Naive thymus-derived CD8-positive, alpha-beta T cell (primary cell): ENCODE data around the gene PMS2. TPM values are rescaled to one million over a fixed set of nuclear protein-coding genes. Genes with fewer than 3 reads are reported as not detected.

Source experiments
- ATAC-seq, 2 donors: fragments of 150-1000 bp; cut with Tn5 transposase in 1 of 2; sonication (Bioruptor Pico), chemical (Tn5 transposase) in 1 of 2; 1 replicate in 1 of 2; 2 replicates in 1 of 2; pipeline ENCODE4 v1.10.0; 2021; ENCODE audit warnings: mild to moderate bottlenecking in 2 of 2, moderate library complexity in 2 of 2
- POLR2A ChIA-PET: fragments of 350-600 bp; sonication (Branson Sonifier 250); formaldehyde crosslinking; loops from one replicate; lab custom pipeline; 2021; ENCODE audit warnings: antibody characterized with exemption; lab: Charles Lee
- DNase-seq, 10 donors: peaks; one replicate each; pipeline versions ENCODE4 v3.0.0 to v3.0.0-alpha.2; 2020 to 2022
- H3K27ac Mint-ChIP-seq, 10 donors: one replicate each; pipeline ENCODE4 v1.8.0; 2020 to 2022; ENCODE audit warnings: mild to moderate bottlenecking in 10 of 10, mixed read lengths in 10 of 10, moderate library complexity in 4 of 10, inconsistent platforms in 1 of 10
- H3K27me3 Mint-ChIP-seq, 5 donors: one replicate each; pipeline ENCODE4 v1.8.0; 2021 to 2022; ENCODE audit warnings: mixed read lengths in 5 of 5
- H3K36me3 Mint-ChIP-seq, 3 donors: one replicate each; pipeline ENCODE4 v1.8.0; 2020 to 2022; ENCODE audit warnings: mixed read lengths in 3 of 3, mild to moderate bottlenecking in 2 of 3, inconsistent platforms in 1 of 3
- H3K4me1 Mint-ChIP-seq, 4 donors: one replicate each; pipeline ENCODE4 v1.8.0; 2021 to 2022; ENCODE audit warnings: mixed read lengths in 4 of 4
- H3K4me3 Mint-ChIP-seq, 10 donors: one replicate each; pipeline ENCODE4 v1.8.0; 2020 to 2022; ENCODE audit warnings: mild to moderate bottlenecking in 10 of 10, mixed read lengths in 10 of 10, moderate library complexity in 6 of 10, inconsistent platforms in 1 of 10
- H3K9me3 Mint-ChIP-seq, 9 donors: one replicate each; pipeline ENCODE4 v1.8.0; 2020 to 2022; ENCODE audit warnings: mixed read lengths in 9 of 9, mild to moderate bottlenecking in 3 of 9, inconsistent platforms in 1 of 9, moderate library complexity in 1 of 9
- polyA plus RNA-seq, 3 donors: library from polyadenylated mRNA; unstranded; fragments of 300-500 nt; fragmentation: Illumina TruSeq; gene quantifications; one replicate each; pipeline ENCODE4 v1.2.3, GENCODE V29; 2021
- total RNA-seq, 8 experiments: library from RNA in 2 of 8; stranded (reverse) in 2 of 8; gene quantifications; one replicate each; pipeline ENCODE4 v1.2.3 and lab custom pipeline; 2021 to 2026

PMS2 gene
- total and polyA plus RNA-seq, 5 experiments from 2014 or later, result 9.8 to 22.8 (median 14.2) TPM

DNA sequence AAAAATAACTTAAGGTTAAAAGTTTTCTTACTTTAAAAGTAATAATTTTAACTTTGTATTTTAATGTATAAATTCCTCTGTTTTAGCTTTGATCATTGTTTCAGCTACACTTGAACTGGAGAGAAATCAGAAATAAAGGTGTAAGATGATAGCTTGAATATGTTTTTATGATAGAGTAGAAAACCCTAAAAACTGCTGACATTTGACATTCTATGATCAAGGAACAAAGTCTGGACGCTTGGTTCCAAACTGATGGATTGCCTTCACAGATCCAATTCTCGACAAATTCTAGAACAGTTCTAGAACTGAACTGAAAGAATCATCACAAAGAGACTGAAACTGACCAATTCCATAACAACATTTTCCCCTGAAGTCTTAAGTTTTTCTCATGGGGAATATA lies 22.1 kb upstream of the PMS2 start, which contains the start of gene ANKRD61:
TSS of gene ANKRD61 (plus strand) at position 389 of the 400 bp plus-strand sequence. CDS start at position 389, 0 bp downstream.
- no peaks in the 10 kb centered on the region for H3K27me3 Mint-ChIP-seq
- peaks cover 0 to 86% (median 12%) of the 10 kb centered on the region in 3 donors for H3K36me3 Mint-ChIP-seq
- DNase-seq (no peak), ATAC-seq (no peak)
- POLR2A ChIA-PET, result interaction anchor here (0.6 kb wide), 1 partner anchor 398 kb away, joined by 3 read pairs; no protein-coding TSS in a partner anchor
- H3K4me1 Mint-ChIP-seq, result peaks cover 10 to 32% (median 27%) of the 10 kb centered on the region in 4 donors
- H3K27ac Mint-ChIP-seq, result peak within 1 kb of the TSS in 8 of 10 donors; percentile 43 to 76 (median 57)
- H3K4me3 Mint-ChIP-seq, result peak within 1 kb of the TSS in 2 of 10 donors; percentile 5 to 6
- H3K9me3 Mint-ChIP-seq, result no peaks in the 10 kb centered on the region

DNA sequence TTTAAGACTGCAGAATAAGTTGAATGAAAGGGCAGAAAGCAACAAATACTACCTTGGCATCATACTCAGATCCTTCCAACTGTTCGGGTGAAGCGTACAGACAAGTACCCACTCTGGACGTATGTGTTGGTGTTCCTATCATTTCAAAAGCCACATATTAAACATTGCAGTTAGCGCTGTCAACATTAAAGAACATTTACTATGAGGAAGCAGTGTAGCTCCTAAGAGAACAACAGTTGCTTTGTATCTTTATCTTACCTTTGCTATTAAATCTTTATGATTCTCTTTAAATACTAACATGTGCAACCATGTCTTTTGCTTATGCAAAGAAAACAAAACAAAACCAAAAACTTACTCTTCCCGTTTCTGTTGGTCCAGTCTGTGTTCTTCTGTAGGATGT lies 19.7 kb upstream of the PMS2 start:
- POLR2A ChIA-PET, result no interaction called here
- DNase-seq (no peak), ATAC-seq (no peak)
- Mint-ChIP-seq H3K9me3 (no peaks in the 10 kb centered on the region), H3K4me3 (no peak overlapping the region), H3K4me1 (peaks cover 10 to 37% (median 32%) of the 10 kb centered on the region in 4 donors), H3K36me3 (peaks cover 7 to 72% (median 19%) of the 10 kb centered on the region in 3 donors), H3K27me3 (no peaks in the 10 kb centered on the region), H3K27ac (peak overlapping the region in 6 of 10 donors; percentile 8 to 61 (median 30))

DNA sequence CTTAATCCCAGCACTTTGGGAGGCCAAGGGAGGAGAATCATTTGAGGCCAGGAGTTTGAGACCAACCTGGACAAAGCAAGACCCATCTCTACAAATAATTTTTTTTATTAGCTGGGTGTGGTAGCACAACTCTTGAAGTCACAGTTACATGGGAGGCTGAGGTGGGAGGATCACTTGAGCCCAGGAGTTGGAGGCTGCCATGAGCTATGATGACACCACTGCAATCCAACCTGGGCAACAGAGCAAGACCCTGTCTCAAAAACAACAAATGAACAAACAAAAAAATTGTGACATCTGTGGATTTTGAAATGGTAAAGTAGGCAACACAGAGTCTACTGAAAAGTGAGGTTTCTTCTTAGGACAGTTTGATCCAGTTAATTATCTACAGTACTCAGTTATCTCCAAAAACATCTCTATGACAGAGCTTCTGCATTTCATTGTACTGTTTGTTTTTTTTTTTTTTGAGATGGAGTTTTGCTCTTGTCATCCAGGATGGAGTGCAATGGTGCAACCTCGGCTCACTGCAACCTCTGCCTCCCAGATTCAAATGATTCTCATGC lies 19.0 kb upstream of the PMS2 start:
- Mint-ChIP-seq H3K4me1 (peaks cover 10 to 37% (median 32%) of the 10 kb centered on the region in 4 donors), H3K36me3 (peaks cover 7 to 74% (median 19%) of the 10 kb centered on the region in 3 donors), H3K27me3 (no peaks in the 10 kb centered on the region), H3K9me3 (no peaks in the 10 kb centered on the region), H3K4me3 (no peak overlapping the region), H3K27ac (peak overlapping the region in 7 of 10 donors; percentile 25 to 97 (median 84))
- ATAC-seq (no peak), DNase-seq (no peak)
- POLR2A ChIA-PET, result interaction anchor here (1.2 kb wide), 1 partner anchor 18 kb away, joined by 3 read pairs; no protein-coding TSS in a partner anchor

DNA sequence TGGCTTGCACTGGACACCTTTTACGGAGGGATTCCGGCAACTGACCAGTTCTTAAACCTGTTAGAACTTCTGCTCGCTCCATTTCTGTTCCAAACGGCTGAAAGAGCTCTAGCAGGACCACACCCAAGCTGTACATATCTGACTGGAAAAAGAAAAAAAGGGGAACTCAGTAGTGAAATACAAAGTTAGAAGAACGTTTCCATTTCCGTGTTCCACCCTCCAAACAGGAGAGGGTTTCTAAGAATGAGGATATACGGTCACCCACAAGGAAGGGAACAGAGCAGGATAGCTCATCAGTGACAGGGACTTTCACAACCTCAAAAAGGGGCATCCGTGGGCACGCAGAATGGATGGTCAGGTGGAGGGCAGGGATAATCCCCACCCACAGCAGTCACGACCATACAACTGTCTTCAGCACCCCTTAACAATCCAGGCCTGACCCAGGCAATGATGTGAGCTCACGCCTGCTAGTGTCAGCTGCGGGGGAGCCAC lies 18.0 kb upstream of the PMS2 start:
- no peak for ATAC-seq
- no peak for DNase-seq
- H3K36me3 Mint-ChIP-seq, result peaks cover 7 to 75% (median 20%) of the 10 kb centered on the region in 3 donors
- no peaks in the 10 kb centered on the region for H3K9me3 Mint-ChIP-seq
- POLR2A ChIA-PET, result interaction anchor here (0.9 to 1.2 kb wide), 2 partner anchors 17 to 18 kb away, joined by 3 to 6 read pairs; partner anchors contain the start of genes AIMP2 and PMS2
- H3K27ac Mint-ChIP-seq, result peak overlapping the region; percentile 82 to 97 (median 92)
- H3K4me3 Mint-ChIP-seq, result peak overlapping the region in 7 of 10 donors; percentile 77 to 92 (median 83)
- H3K4me1 Mint-ChIP-seq, result peaks cover 10 to 31% (median 30%) of the 10 kb centered on the region in 4 donors
- no peaks in the 10 kb centered on the region for H3K27me3 Mint-ChIP-seq

DNA sequence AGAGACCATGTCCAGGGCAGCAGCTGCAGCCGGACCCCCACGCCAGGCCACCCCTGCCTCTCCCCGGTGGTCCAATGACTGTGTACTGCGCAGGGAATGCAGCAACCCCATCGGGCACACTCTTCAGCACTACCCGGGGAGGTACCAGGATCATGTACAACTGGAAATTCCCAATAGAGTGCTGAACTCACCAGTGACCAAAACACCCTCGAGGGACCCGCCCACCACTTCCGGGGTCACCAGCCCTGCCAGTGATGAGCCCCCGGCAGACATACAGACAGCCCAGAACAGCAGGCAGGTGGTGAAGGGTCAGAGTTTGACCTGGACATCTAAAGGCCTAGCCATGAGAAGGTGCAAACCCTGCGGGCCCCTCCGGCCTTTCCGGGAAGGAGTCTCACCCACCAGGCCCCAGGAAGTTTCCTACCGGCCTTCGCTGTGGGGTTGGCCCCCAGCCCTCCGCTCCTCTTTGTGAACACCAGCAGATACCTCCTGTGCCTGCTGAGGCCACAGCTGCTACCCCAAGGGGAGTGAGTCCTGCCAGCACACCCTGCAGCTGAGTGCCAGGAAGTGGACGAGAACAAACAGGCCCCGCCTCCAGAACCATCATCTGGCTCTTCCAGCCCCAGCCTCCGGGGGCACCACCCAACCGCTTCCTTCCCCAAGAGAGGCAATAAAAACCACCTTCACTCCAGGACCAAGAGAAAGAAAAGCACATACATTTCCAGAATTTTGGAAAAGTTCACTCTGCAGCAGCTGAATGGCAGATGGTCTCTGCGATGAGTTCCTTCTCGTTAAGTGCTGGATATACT lies 17.4 kb upstream of the PMS2 start:
- Mint-ChIP-seq H3K4me3 (peak overlapping the region; percentile 77 to 92 (median 83)), H3K4me1 (peaks cover 9 to 26% (median 24%) of the 10 kb centered on the region in 4 donors), H3K36me3 (peaks cover 7 to 75% (median 20%) of the 10 kb centered on the region in 3 donors), H3K27ac (peak overlapping the region; percentile 82 to 97 (median 92)), H3K27me3 (no peaks in the 10 kb centered on the region), H3K9me3 (no peaks in the 10 kb centered on the region)
- POLR2A ChIA-PET, result interaction anchor here (0.9 to 1.3 kb wide), 2 partner anchors 18 to 79 kb away, joined by 3 to 6 read pairs; partner anchors contain the start of genes AIMP2 and PMS2
- ATAC-seq (peak; percentile 100), DNase-seq (peak; percentile 56 to 84 (median 68))

DNA sequence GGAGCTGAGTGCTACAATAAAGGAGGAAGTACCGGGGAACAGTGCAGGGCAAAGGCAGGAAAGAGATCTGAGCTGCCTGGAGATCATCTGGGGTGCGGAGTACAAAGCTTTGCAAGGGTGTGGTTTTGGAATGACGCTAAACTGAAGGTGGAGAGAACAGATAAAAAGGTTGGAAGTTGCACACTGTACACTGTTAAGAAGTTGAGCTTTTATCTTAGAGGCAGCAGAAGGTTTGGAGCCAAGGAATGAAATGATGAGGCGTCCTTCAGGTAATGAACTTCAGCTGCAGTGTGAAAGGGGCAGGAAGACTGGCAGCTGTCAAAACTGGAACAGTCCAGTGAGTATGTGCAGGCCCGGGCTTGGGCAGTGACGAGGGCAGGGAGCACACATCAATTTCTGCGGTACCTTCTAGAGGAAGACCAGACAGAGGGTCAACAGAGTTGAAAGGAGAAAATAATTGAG lies 15.2 kb upstream of the PMS2 start:
- POLR2A ChIA-PET, result interaction anchor here (1.7 kb wide), 1 partner anchor 15 kb away, joined by 9 read pairs; the partner anchor contains the start of genes AIMP2 and PMS2
- peaks cover 7 to 81% (median 21%) of the 10 kb centered on the region in 3 donors for H3K36me3 Mint-ChIP-seq
- H3K9me3 Mint-ChIP-seq, result no peaks in the 10 kb centered on the region
- DNase-seq (no peak), ATAC-seq (no peak)
- no peaks in the 10 kb centered on the region for H3K27me3 Mint-ChIP-seq
- H3K4me1 Mint-ChIP-seq, result peaks cover 9 to 25% (median 24%) of the 10 kb centered on the region in 4 donors
- peak overlapping the region in 3 of 10 donors; percentile 3 to 55 (median 12) for H3K4me3 Mint-ChIP-seq
- peak overlapping the region in 8 of 10 donors; percentile 3 to 92 (median 63) for H3K27ac Mint-ChIP-seq

DNA sequence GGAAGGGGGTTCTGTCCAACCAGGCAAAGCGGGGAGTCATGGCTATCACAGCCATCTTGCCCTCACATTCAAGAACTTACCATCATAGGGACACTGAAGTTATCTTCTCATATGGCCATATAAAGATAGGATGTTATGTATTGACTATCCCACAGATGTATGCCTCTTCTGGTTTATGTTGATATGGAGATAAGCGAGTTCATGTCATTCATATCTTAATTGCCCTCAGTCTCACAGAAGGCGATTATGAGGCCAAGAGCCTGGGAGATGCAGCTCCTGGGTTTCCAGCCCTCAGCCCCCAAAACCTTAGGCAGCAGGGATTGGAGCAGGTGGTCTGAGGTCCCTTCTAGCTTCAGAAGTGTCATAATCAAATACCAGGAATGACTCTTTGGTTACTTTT lies 13.9 kb upstream of the PMS2 start:
- ATAC-seq (no peak), DNase-seq (no peak)
- Mint-ChIP-seq H3K36me3 (peaks cover 7 to 79% (median 20%) of the 10 kb centered on the region in 3 donors), H3K4me3 (no peak overlapping the region), H3K9me3 (no peaks in the 10 kb centered on the region), H3K27ac (peak overlapping the region in 6 of 10 donors; percentile 14 to 83 (median 28)), H3K27me3 (no peaks in the 10 kb centered on the region), H3K4me1 (peaks cover 9 to 25% (median 24%) of the 10 kb centered on the region in 4 donors)
- POLR2A ChIA-PET, result interaction anchor here (0.5 kb wide), 1 partner anchor 1158 kb away, joined by 3 read pairs; no protein-coding TSS in a partner anchor

DNA sequence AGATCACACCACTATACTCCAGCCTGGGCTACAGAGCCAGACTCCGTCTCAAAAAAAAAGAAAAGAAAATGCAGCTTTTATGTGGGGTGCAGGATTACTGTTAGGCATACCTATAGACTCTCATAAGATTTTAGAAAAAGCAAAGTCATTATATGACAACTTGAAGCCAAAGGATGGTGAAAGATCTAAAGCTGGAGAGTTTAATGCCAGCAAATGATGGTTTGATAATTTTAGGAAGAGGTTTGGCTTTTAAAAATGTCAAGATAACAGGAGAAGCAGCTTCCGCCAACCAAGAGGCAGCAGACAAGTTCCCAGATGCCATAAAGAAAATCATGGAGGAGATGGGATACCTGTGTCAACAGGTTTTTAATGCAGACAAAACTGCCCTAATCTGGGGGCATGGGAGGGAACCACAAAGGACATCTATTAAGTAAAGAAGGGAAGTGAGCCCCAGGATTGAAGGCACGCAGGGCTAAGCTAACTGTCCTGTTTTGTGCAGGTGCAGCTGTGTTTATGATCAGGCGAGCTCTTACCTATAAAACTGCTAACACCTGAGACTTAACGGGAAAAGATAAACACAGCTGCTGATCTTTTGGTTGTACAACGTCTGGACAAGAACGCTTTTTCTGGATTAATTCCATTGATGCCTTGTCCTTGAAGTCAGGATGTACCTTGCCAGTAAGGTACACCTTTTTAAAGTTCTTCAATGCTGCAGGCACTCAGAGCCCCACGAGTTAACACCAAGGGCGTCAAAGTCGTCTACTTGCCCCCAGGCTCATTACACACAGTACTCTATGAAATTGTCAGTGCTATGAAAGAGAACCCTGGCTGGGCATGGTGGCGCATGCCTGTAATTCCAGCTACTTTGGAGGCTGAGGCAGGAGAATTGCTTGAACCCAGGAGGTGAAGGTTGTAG lies 11.8 kb upstream of the PMS2 start:
- Mint-ChIP-seq H3K27ac (peak overlapping the region in 6 of 10 donors; percentile 7 to 82 (median 34)), H3K4me1 (peaks cover 5 to 8% (median 6%) of the 10 kb centered on the region in 4 donors), H3K9me3 (no peaks in the 10 kb centered on the region), H3K27me3 (no peaks in the 10 kb centered on the region), H3K4me3 (no peak overlapping the region), H3K36me3 (peaks cover 7 to 84% (median 18%) of the 10 kb centered on the region in 3 donors)
- POLR2A ChIA-PET, result interaction anchor here (0.6 to 0.8 kb wide), 2 partner anchors 12 to 17 kb away, joined by 3 read pairs; no protein-coding TSS in a partner anchor
- ATAC-seq, result no peak
- no peak for DNase-seq

DNA sequence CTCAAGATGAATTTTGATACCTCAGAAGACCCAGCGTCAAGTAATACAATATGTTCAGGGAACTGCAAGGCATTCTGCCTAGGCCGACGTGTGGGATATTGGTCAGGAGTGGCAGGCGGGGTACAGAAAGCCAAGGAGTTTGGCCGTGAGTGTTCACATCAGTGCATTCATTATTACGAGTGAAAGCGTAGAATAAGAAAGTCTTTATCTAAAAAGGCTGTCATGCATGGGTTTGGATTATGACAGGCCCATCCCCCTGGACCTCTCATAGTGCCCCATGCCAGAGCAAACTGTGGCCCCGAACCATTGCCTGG lies 7.8 kb upstream of the PMS2 start:
- POLR2A ChIA-PET, result no interaction called here
- H3K27ac Mint-ChIP-seq, result peak overlapping the region in 4 of 10 donors; percentile 52 to 72 (median 68)
- peaks cover 0 to 74% (median 6%) of the 10 kb centered on the region in 3 donors for H3K36me3 Mint-ChIP-seq
- no peaks in the 10 kb centered on the region for H3K9me3 Mint-ChIP-seq
- no peaks in the 10 kb centered on the region for H3K27me3 Mint-ChIP-seq
- peaks cover 4 to 12% (median 7%) of the 10 kb centered on the region in 4 donors for H3K4me1 Mint-ChIP-seq
- DNase-seq (no peak), ATAC-seq (no peak)
- H3K4me3 Mint-ChIP-seq, result no peak overlapping the region

DNA sequence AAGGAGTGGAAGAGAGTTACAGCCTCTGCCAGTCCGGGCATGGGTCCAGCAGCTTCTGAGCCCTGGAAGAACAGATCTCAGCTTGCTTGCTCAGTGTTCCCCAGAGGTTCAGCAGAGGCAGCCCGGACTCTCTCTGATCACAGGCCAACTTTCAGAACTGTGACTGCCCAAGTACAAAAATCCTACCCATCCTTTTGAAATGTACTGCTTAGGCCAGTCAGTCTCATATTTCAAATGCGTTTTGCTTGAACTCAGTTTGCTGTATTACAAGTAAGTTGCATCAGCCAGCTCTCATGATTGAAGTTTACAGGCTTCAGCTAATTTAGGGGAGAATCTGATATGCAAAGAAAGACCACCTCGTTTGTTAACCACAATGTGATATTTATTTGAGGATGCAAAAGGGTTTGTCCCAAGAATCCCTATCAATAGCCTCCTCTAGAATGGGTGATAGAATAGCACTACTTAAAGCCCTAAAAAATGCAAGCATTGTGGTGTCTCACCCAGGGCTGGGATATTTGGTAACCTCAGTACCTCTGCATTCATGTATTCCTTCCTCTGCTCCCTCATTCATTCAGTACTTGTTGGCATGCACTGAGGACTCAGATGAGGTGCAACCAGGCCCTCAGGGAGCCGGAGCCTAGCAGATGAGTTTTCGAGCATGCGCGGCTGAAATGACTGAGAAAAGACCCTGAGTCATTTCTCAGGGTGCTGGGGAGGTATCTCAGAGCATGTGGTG lies 7.2 kb upstream of the PMS2 start:
- ATAC-seq (no peak), DNase-seq (no peak)
- POLR2A ChIA-PET, result no interaction called here
- Mint-ChIP-seq H3K36me3 (peaks cover 0 to 69% (median 6%) of the 10 kb centered on the region in 3 donors), H3K27me3 (no peaks in the 10 kb centered on the region), H3K9me3 (no peaks in the 10 kb centered on the region), H3K4me1 (peaks cover 6 to 17% (median 7%) of the 10 kb centered on the region in 4 donors), H3K27ac (peak overlapping the region in 6 of 10 donors; percentile 11 to 72 (median 66)), H3K4me3 (no peak overlapping the region)
